Right kidney (tissue), 1 donor: ENCODE data around the gene WIPF2.
"Not testable (repeated sequence)": the region's sequence is repeated elsewhere in the genome, so short reads cannot be mapped to it uniquely, and the experiment has no call there.

Experiments used
- DNase-seq: peaks from one replicate; pipeline ENCODE4 v3.0.0-alpha.2; 2016

The WIPF2 gene

GRCh38 chr17:40191237-40192208 is 27.6 kb upstream of the WIPF2 start:
- DNase-seq = peak; percentile 80

GRCh38 chr17:40192961-40193360 is 26.1 kb upstream of the WIPF2 start:
- no peak for DNase-seq

- DNase-seq = no peak
These were observed 24.3 kb upstream of the WIPF2 start for GRCh38 chr17:40194821-40195220.

GRCh38 chr17:40197550-40197949 is 21.6 kb upstream of the WIPF2 start:
- no peak for DNase-seq

- DNase-seq = not testable (repeated sequence)
These were observed 21.1 kb upstream of the WIPF2 start for GRCh38 chr17:40197965-40198456.

GRCh38 chr17:40198576-40198975 is 20.5 kb upstream of the WIPF2 start:
- DNase-seq = no peak

GRCh38 chr17:40203131-40203530 is 16.0 kb upstream of the WIPF2 start:
- no peak for DNase-seq

GRCh38 chr17:40206193-40206592 is 12.9 kb upstream of the WIPF2 start:
- DNase-seq = not testable (repeated sequence)

GRCh38 chr17:40209404-40210093 is 9.6 kb upstream of the WIPF2 start:
- DNase-seq = no peak

GRCh38 chr17:40213914-40214313 is 5.2 kb upstream of the WIPF2 start:
- DNase-seq = not testable (repeated sequence)

- DNase-seq = no peak
These were observed 931 bp upstream of the WIPF2 start for GRCh38 chr17:40218006-40218739.

- peak; percentile 66 for DNase-seq
These were observed 662 bp downstream of the WIPF2 start for GRCh38 chr17:40219594-40220338.

- no peak for DNase-seq
These were observed 5.8 kb downstream of the WIPF2 start for GRCh38 chr17:40224718-40225550.

GRCh38 chr17:40229146-40229545 is 10.0 kb downstream of the WIPF2 start:
- not testable (repeated sequence) for DNase-seq

GRCh38 chr17:40230670-40231069 is 11.6 kb downstream of the WIPF2 start:
- DNase-seq = no peak

GRCh38 chr17:40231928-40232327 is 12.8 kb downstream of the WIPF2 start:
- not testable (repeated sequence) for DNase-seq

GRCh38 chr17:40241252-40241834 is 22.2 kb downstream of the WIPF2 start:
- DNase-seq = no peak

- DNase-seq = no peak
These were observed 23.7 kb downstream of the WIPF2 start for GRCh38 chr17:40242774-40243173.

- DNase-seq = no peak
These were observed 24.7 kb downstream of the WIPF2 start for GRCh38 chr17:40243761-40244160.

- no peak for DNase-seq
These were observed 25.2 kb downstream of the WIPF2 start for GRCh38 chr17:40244255-40244654.
